ENCODE measurements around the gene SDF2L1. TPM values are rescaled to one million over a fixed set of nuclear protein-coding genes. Genes with fewer than 3 reads are reported as not detected.

The SDF2L1 gene
- total and polyA plus RNA-seq, 9 of the 15 experiments (the other 6 are each of a cell fraction or from before 2014, with no cell fraction given): 15.1 to 989 (median 124) TPM

GRCh38 chr22:21652010-21652546 lies 10.0 kb downstream of the SDF2L1 start (continued):
- TF ChIP-seq DDX20 (tag; IDR thresholded peaks at IDR 0.05; ENCODE audit: low read depth): no peak
- no peak for TF ChIP-seq NR4A1 (CRISPR knock-in tag; IDR thresholded peaks at IDR 0.05)
- no peak for TF ChIP-seq NR4A1 (tag; IDR thresholded peaks at IDR 0.05)
- TF ChIP-seq EP300 (IDR thresholded peaks at IDR 0.05; ENCODE audit: low read length): peak; percentile 33; the same call in 1 of the 2 replicates
- TF ChIP-seq CBFA2T3 (IDR thresholded peaks at IDR 0.05): no peak
- no peak for TF ChIP-seq ZNF551 (CRISPR knock-in tag; IDR thresholded peaks at IDR 0.05)
- no peak for TF ChIP-seq HNRNPH1 (optimal IDR thresholded peaks at IDR 0.05; ENCODE audit: low read depth, low read length)
- no peak for TF ChIP-seq ZNF79 (CRISPR knock-in tag; IDR thresholded peaks at IDR 0.05; ENCODE audit: low read depth)
- TF ChIP-seq ETS2 (tag; IDR thresholded peaks at IDR 0.05; ENCODE audit: borderline replicate concordance, poor library complexity, severe bottlenecking): no peak
- TF ChIP-seq ZNF384 (IDR thresholded peaks at IDR 0.05; ENCODE audit: low read depth, low read length): peak; percentile 38
- TF ChIP-seq CBX5 (IDR thresholded peaks at IDR 0.05; ENCODE audit: borderline replicate concordance, low read depth): no peak
- no peak for TF ChIP-seq RFX7 (CRISPR knock-in tag; IDR thresholded peaks at IDR 0.05)
- peak in 1 of 2 experiments; percentile 72; a peak in 2 of 4 replicates for TF ChIP-seq ZMIZ1 (IDR thresholded peaks at IDR 0.05; ENCODE audit: low read depth in 2 of 2, low read length in 2 of 2)
- TF ChIP-seq ZNF354B (CRISPR knock-in tag; IDR thresholded peaks at IDR 0.05): no peak
- no peak for TF ChIP-seq BDP1 (IDR thresholded peaks at IDR 0.05; ENCODE audit: insufficient read depth, insufficient read length)
- no peak for TF ChIP-seq ZBTB11 (CRISPR knock-in tag; IDR thresholded peaks at IDR 0.05)
- no peak for TF ChIP-seq NR2C1 (IDR thresholded peaks at IDR 0.05)
- no peak for TF ChIP-seq NR2C1 (tag; IDR thresholded peaks at IDR 0.05)
- TF ChIP-seq SRSF3 (IDR thresholded peaks at IDR 0.05; ENCODE audit: insufficient read depth, low read length): no peak
- no peak for TF ChIP-seq SNAPC5 (CRISPR knock-in tag; IDR thresholded peaks at IDR 0.05)
- no peak for TF ChIP-seq ID3 (CRISPR knock-in tag; IDR thresholded peaks at IDR 0.05)
- no peak for TF ChIP-seq ID3 (tag; IDR thresholded peaks at IDR 0.05)
- TF ChIP-seq ZNF764 (CRISPR knock-in tag; IDR thresholded peaks at IDR 0.05; ENCODE audit: low read depth): no peak
- TF ChIP-seq SMARCA4 (IDR thresholded peaks at IDR 0.05): no peak
